ENCODE measurements around the gene CWF19L1. TPM values are rescaled to one million over a fixed set of nuclear protein-coding genes. Genes with fewer than 3 reads are reported as not detected.
"Not testable (repeated sequence)": the region's sequence is repeated elsewhere in the genome, so short reads cannot be mapped to it uniquely, and the experiment has no call there.

The CWF19L1 gene
- total RNA-seq, 2 donors from 2014 or later, result 15.3 to 21.4 TPM

GRCh38 chr10:100282907-100283306, 15.5 kb upstream of the CWF19L1 start:
- no peak for DNase-seq
- Histone ChIP-seq H3K9me3 (no peaks in the 10 kb centered on the region), H3K36me3 (no peaks in the 10 kb centered on the region), H3K27me3 (no peaks in the 10 kb centered on the region), H3K27ac (no peak overlapping the region), H3K4me1 (no peaks in the 10 kb centered on the region), H3K4me3 (no peak overlapping the region), H3K9ac (ENCODE audit: low read depth in 2 of 2, low read length in 2 of 2) (no peak overlapping the region)
- intact Hi-C loops (cut with DNase I), result no loop called here
- TF ChIP-seq, protein P1, sequence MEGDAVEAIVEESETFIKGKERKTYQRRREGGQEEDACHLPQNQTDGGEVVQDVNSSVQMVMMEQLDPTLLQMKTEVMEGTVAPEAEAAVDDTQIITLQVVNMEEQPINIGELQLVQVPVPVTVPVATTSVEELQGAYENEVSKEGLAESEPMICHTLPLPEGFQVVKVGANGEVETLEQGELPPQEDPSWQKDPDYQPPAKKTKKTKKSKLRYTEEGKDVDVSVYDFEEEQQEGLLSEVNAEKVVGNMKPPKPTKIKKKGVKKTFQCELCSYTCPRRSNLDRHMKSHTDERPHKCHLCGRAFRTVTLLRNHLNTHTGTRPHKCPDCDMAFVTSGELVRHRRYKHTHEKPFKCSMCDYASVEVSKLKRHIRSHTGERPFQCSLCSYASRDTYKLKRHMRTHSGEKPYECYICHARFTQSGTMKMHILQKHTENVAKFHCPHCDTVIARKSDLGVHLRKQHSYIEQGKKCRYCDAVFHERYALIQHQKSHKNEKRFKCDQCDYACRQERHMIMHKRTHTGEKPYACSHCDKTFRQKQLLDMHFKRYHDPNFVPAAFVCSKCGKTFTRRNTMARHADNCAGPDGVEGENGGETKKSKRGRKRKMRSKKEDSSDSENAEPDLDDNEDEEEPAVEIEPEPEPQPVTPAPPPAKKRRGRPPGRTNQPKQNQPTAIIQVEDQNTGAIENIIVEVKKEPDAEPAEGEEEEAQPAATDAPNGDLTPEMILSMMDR (IDR thresholded peaks at IDR 0.05), result no peak

GRCh38 chr10:100276971-100277370, 9.5 kb upstream of the CWF19L1 start:
- H3K9me3 ChIP-seq; H3K4me3 ChIP-seq; intact Hi-C loops (cut with DNase I); H3K27ac ChIP-seq; H3K36me3 ChIP-seq; DNase-seq; H3K27me3 ChIP-seq; H3K9ac ChIP-seq (ENCODE audit: low read depth in 2 of 2, low read length in 2 of 2); H3K4me1 ChIP-seq: not testable (repeated sequence)

- intact Hi-C loops (cut with DNase I), result no loop called here
- no peak overlapping the region for H3K27ac ChIP-seq
- H3K36me3 ChIP-seq, result no peaks in the 10 kb centered on the region
- no peaks in the 10 kb centered on the region for H3K27me3 ChIP-seq
- H3K9ac ChIP-seq (ENCODE audit: low read depth in 2 of 2, low read length in 2 of 2), result no peak overlapping the region
- peaks cover 9% of the 10 kb centered on the region for H3K4me1 ChIP-seq
- no peak overlapping the region for H3K4me3 ChIP-seq
- no peak for DNase-seq
- H3K9me3 ChIP-seq, result no peaks in the 10 kb centered on the region
- TF ChIP-seq, protein P1 (IDR thresholded peaks at IDR 0.05), result no peak
Measured at GRCh38 chr10:100265821-100266485, 1.5 kb downstream of the CWF19L1 start.

DNA sequence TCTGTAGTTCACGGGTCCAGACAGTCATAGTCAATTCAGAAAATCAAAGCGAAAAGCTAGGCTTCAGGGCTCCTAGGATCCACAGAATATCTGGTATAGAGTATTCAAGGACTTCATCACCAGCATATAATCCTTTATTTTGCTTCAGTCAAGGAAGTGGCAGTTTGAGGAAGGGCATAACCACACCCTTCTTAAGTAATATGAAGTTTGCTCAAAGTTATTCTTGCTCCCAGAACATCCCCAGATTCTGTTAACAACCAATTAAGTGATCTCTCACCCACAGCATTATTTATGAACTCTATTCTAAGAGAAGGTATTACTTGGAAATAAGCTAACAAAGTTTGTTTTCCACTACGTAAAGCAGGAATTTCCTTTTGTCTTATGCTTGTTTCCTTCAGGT, 13.2 kb downstream of the CWF19L1 start:
- Histone ChIP-seq H3K27me3 (no peaks in the 10 kb centered on the region), H3K9me3 (no peaks in the 10 kb centered on the region), H3K4me1 (no peaks in the 10 kb centered on the region), H3K27ac (no peak overlapping the region), H3K4me3 (no peak overlapping the region), H3K36me3 (no peaks in the 10 kb centered on the region), H3K9ac (ENCODE audit: low read depth in 2 of 2, low read length in 2 of 2) (no peak overlapping the region)
- no peak for DNase-seq
- intact Hi-C loops (cut with DNase I), result no loop called here
- TF ChIP-seq, protein P1 (IDR thresholded peaks at IDR 0.05), result no peak

DNA sequence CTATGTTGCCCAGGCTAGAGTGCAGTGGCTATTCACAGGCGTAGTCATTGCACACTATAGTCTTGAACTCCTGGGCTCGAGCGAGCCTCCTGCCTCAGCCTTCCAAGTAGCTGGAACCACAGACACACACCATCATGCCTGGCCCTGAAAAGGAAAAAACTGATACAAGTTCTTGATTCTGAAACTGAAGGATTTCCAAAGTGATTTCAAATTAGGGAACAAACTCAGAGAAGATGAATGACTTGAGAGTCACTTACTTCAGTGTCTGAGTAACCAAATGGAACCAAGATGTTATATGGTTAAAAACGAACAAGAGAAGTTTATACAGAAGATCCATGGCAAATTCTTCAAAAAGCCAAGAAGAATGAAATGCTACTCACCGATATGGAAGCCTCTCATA, 14.4 kb downstream of the CWF19L1 start:
- Histone ChIP-seq H3K4me1 (no peaks in the 10 kb centered on the region), H3K27ac (no peak overlapping the region), H3K9me3 (no peaks in the 10 kb centered on the region), H3K36me3 (no peaks in the 10 kb centered on the region), H3K27me3 (no peaks in the 10 kb centered on the region), H3K9ac (ENCODE audit: low read depth in 2 of 2, low read length in 2 of 2) (no peak overlapping the region), H3K4me3 (no peak overlapping the region)
- TF ChIP-seq, protein P1 (IDR thresholded peaks at IDR 0.05), result no peak
- no peak for DNase-seq
- intact Hi-C loops (cut with DNase I), result no loop called here

DNA sequence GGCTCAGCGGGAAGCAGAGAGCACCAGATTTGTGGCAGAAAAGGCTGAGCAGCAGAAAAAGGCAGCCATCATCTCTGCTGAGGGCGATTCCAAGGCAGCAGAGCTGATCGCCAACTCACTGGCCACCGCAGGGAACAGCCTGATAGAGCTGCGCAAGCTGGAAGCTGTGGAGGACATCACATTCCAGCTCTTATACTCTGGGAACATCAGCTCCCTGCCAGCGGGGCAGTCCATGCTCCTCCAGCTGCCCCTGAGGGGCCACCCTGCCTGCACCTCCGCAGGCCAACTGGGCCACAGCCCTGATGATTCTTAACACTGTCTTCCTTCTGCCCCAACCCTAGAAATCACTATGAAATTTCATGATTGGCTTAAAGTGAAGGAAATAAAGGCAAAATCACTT, 18.6 kb downstream of the CWF19L1 start:
- Histone ChIP-seq H3K36me3 (no peaks in the 10 kb centered on the region), H3K4me3 (no peak overlapping the region), H3K9ac (ENCODE audit: low read depth in 2 of 2, low read length in 2 of 2) (no peak overlapping the region), H3K27ac (no peak overlapping the region), H3K4me1 (no peaks in the 10 kb centered on the region), H3K27me3 (no peaks in the 10 kb centered on the region), H3K9me3 (no peaks in the 10 kb centered on the region)
- TF ChIP-seq, protein P1 (IDR thresholded peaks at IDR 0.05), result no peak
- DNase-seq, result no peak
- intact Hi-C loops (cut with DNase I), result no loop called here

Data from colonic mucosa (tissue), 4 donors.